Esophagus squamous epithelium (tissue), 5 donors: ENCODE measurements around the gene VAT1L. TPM values are rescaled to one million over a fixed set of nuclear protein-coding genes. Genes with fewer than 3 reads are reported as not detected.

Source experiments
- DNase-seq: peaks from one replicate; lab custom pipeline; 2025; lab: John Stamatoyannopoulos, UW
- H3K27ac ChIP-seq, 4 donors: fragments of 200-600 bp; sonication (generic); one replicate each; pipeline ENCODE4 v1.5.1; 2016 to 2019; ENCODE audit warnings: mild to moderate bottlenecking in 1 of 4
- H3K27me3 ChIP-seq, 4 donors: fragments of 200-600 bp; sonication (generic); 1 replicate in 3 of 4; 2 replicates in 1 of 4; pipeline versions ENCODE4 v1.5.1 to v1.6.0; 2017 to 2021; ENCODE audit warnings: antibody characterized with exemption in 1 of 4
- H3K36me3 ChIP-seq, 3 donors: fragments of 200-600 bp; sonication (generic); one replicate each; pipeline ENCODE4 v1.5.1; 2016 to 2019
- H3K4me1 ChIP-seq, 3 donors: fragments of 200-600 bp; sonication (generic); one replicate each; pipeline ENCODE4 v1.5.1; 2017 to 2019
- H3K4me3 ChIP-seq, 4 donors: fragments of 200-600 bp; sonication (generic); 1 replicate in 3 of 4; 2 replicates in 1 of 4; pipeline ENCODE4 v1.5.1; 2016 to 2019; ENCODE audit warnings: mild to moderate bottlenecking in 2 of 4, moderate library complexity in 1 of 4
- H3K9me3 ChIP-seq, 3 donors: fragments of 200-600 bp; sonication (generic); one replicate each; pipeline ENCODE4 v1.5.1; 2016 to 2019
- POLR2A ChIP-seq, 4 donors: fragments of 450-650 bp; IDR thresholded peaks; one replicate each; pipeline ENCODE4 v1.6.1; 2017; ENCODE audit warnings: antibody characterized with exemption in 4 of 4, mild to moderate bottlenecking in 4 of 4, moderate library complexity in 3 of 4
- WGBS, 2 donors: methylation state at CpG; one replicate each; pipeline ENCODE4 v1.1.5; 2018; 5-methylcytosine and 5-hydroxymethylcytosine counted together
- intact Hi-C: fragments of 100-400 bp; cut with DNase I; formaldehyde crosslinking; loops from one replicate; pipeline ENCODE4 v1.15.0; 2022
- total RNA-seq, 4 donors: library from RNA; depleted of rRNA; stranded (reverse); fragments of >200 nt; gene quantifications; one replicate each; pipeline ENCODE4 v1.1.0, GENCODE V29; 2016
- TF ChIP-seq, protein P1 (sequence below), 6 experiments: fragments of 450-650 bp in 4 of 6; fragments of 200-600 bp in 2 of 6; sonication (generic) in 2 of 6; IDR thresholded peaks; one replicate each; pipeline ENCODE4 v1.5.1; 2016 to 2019; ENCODE audit warnings: antibody characterized with exemption in 6 of 6, mild to moderate bottlenecking in 4 of 6, moderate library complexity in 4 of 6
- donor health status: DM: yes; HTN: yes; CAD: no.

Gene VAT1L
- total RNA-seq, 4 donors from 2014 or later: 0.56 TPM; not detected in 3

DNA sequence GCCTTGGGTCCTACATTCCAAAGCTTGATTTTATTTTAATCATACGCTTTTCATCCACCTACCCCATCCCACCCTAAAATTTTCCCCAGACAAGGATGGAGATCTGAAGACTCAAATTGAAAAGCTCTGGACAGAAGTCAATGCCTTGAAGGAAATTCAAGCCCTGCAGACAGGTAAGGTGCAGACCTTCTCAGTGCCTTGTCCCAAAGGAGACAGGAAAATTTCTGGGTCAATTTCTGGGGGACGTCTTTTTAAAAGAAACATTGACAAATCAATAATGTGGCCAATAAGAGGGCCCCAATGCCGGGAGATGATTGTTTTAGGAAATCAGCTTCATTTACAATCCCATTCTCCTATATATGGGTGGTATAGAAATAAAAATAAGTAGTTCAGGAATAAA is 239.7 kb downstream of the VAT1L start:
- H3K4me1 ChIP-seq: no peaks in the 10 kb centered on the region
- H3K9me3 ChIP-seq: no peaks in the 10 kb centered on the region
- TF ChIP-seq, protein P1, sequence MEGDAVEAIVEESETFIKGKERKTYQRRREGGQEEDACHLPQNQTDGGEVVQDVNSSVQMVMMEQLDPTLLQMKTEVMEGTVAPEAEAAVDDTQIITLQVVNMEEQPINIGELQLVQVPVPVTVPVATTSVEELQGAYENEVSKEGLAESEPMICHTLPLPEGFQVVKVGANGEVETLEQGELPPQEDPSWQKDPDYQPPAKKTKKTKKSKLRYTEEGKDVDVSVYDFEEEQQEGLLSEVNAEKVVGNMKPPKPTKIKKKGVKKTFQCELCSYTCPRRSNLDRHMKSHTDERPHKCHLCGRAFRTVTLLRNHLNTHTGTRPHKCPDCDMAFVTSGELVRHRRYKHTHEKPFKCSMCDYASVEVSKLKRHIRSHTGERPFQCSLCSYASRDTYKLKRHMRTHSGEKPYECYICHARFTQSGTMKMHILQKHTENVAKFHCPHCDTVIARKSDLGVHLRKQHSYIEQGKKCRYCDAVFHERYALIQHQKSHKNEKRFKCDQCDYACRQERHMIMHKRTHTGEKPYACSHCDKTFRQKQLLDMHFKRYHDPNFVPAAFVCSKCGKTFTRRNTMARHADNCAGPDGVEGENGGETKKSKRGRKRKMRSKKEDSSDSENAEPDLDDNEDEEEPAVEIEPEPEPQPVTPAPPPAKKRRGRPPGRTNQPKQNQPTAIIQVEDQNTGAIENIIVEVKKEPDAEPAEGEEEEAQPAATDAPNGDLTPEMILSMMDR (IDR thresholded peaks at IDR 0.05): no peak
- no peak for TF ChIP-seq POLR2A (IDR thresholded peaks at IDR 0.05)
- H3K36me3 ChIP-seq: no peaks in the 10 kb centered on the region
- intact Hi-C loops: no loop called here
- H3K4me3 ChIP-seq: no peak overlapping the region
- no peaks in the 10 kb centered on the region for H3K27me3 ChIP-seq
- H3K27ac ChIP-seq: no peak overlapping the region
- WGBS, 2 donors: 27 to 65% methylated on average over 3 of the region's 3 CpGs
- DNase-seq: no peak

Other genes with a start within 250 kb of the VAT1L start
- gene NUDT7, start 66.0 kb upstream of the VAT1L start, total RNA-seq: 10 to 100 TPM in 2 of 4 donors, 1 to 10 TPM in 2; 2.3 to 10.1 (median 6.3) TPM
- not detected for gene CLEC3A, start 234.0 kb downstream of the VAT1L start, total RNA-seq